Measurements from ENCODE around the gene MAP4K4. TPM values are rescaled to one million over a fixed set of nuclear protein-coding genes. Genes with fewer than 3 reads are reported as not detected.

MAP4K4 gene
- total and polyA plus RNA-seq, 2 of the 4 experiments (the other 2 are of a cell fraction), result 89.4 to 124 TPM

DNA sequence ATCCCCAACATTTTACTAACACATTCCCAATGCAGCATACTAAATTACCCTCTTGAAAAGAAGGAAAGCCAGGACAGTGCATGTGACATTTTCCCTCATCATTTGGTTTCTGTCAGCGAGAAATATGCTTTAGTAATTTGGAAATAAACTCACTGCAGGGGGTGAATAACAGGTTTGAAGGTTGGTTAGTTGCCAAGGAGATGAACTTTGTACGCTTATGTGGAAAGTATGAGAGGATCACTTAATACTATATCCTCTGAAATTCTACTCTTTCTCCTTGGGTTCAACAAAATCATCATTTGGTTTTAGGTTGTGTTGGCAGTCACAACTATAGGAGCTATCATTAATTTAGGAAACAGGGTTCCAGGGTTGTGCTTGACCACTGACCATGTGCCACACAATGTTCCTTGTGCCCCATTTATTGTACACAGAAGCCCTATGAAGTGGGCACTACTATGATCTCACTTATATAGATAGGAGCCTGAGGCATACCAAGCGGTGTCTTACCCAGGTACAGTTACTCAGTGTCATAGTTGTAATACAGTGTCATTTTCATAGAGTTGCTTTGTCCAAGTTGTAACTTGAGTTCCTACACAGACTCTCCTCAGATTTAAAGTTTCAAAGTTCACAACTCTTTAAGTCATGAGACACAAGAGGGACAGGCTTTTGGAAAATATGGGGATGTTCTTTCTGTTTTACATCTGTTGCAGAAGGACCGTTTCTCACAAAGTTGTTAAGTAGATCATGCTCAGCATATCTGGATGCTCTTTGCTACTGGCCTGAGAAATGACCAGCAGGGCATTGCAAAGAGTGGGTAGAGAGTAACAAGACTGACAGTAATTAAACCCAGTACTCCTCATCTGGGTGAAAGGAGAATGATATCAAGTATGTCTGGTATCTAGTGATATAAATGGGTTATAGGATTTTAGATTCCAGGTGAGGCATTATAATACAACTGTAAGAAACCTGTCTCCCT, 91.8 kb downstream of the MAP4K4 start:
- Histone ChIP-seq H3K27ac (ENCODE audit: insufficient read depth, low read length) (no peak overlapping the region), H2AFZ (replicated peaks; ENCODE audit: low read length, poor library complexity) (no peak overlapping the region), H2AK9ac (replicated peaks; ENCODE audit: low read depth, low read length, poor library complexity) (no peak overlapping the region), H4K8ac (ENCODE audit: low read depth in 2 of 2, low read length in 2 of 2) (no peak overlapping the region), H3K14ac (replicated peaks; ENCODE audit: low read depth, low read length) (no peak overlapping the region), H4K5ac (ENCODE audit: low read depth, low read length) (no peak overlapping the region; the same call in 1 of the 2 replicates), H3K18ac (ENCODE audit: low read depth, low read length) (no peak overlapping the region; the same call in 1 of the 2 replicates), H3K4me2 (ENCODE audit: low read depth, low read length) (peak overlapping the region; percentile 14; the same call in 1 of the 2 replicates), H3K4me3 (ENCODE audit: insufficient read depth, low read depth, low read length) (no peak overlapping the region), H3K9ac (ENCODE audit: low read depth, low read length) (no peak overlapping the region), H3K79me1 (ENCODE audit: low read depth in 1 of 2, low read length in 2 of 2) (peaks cover 34 to 82% of the 10 kb centered on the region in 2 experiments), H3K23ac (ENCODE audit: low read depth, low read length) (no peak overlapping the region), H4K91ac (ENCODE audit: insufficient read depth, low read depth, low read length) (no peak overlapping the region), H3K56ac (ENCODE audit: extremely low read depth, insufficient read depth, low read length) (no peak overlapping the region), H2BK5ac (ENCODE audit: low read depth, low read length, poor library complexity, severe bottlenecking) (no peak overlapping the region), H2BK120ac (ENCODE audit: low read depth, low read length) (no peak overlapping the region), H2BK20ac (ENCODE audit: low read depth, low read length) (no peak overlapping the region), H3K9me1 (ENCODE audit: insufficient read depth, low read length) (peaks cover 25% of the 10 kb centered on the region), H2AK5ac (ENCODE audit: low read depth, low read length) (no peak overlapping the region), H3K4ac (ENCODE audit: low read depth, low read length) (no peak overlapping the region), H3K4me1 (ENCODE audit: control insufficient read depth, insufficient read depth, low read length) (peaks cover 22% of the 10 kb centered on the region), H4K20me1 (ENCODE audit: insufficient read depth, low read length) (peaks cover 84% of the 10 kb centered on the region), H3K9me3 (ENCODE audit: control insufficient read depth, insufficient read depth, low read length) (no peaks in the 10 kb centered on the region), H3K36me3 (ENCODE audit: control insufficient read depth, insufficient read depth, low read length) (peaks cover 6% of the 10 kb centered on the region), H3K27me3 (ENCODE audit: control insufficient read depth, insufficient read depth, low read length) (no peaks in the 10 kb centered on the region), H2BK15ac (ENCODE audit: low read depth, low read length) (no peak overlapping the region)
- ChIA-PET CTCF (interaction anchor here (1.3 kb wide), 1 partner anchor 42 kb away, joined by 4 read pairs; no protein-coding TSS in a partner anchor), POLR2A (ENCODE audit: unreplicated experiment) (no interaction called here)
- dilution Hi-C loops (cut with HindIII; ENCODE audit: low sequenced_read_pairs, unreplicated experiment), result no loop called here
- intact Hi-C loops (cut with micrococcal nuclease), result no loop called here
- ATAC-seq (ENCODE audit: low read depth) (no peak), DNase-seq (peak; percentile 44)
- WGBS, 2 experiments (ENCODE audit: extremely low coverage in 2 of 2, insufficient read length in 1 of 2), result no CpG with 5 or more reads among the region's 4 CpGs
- TF ChIP-seq CHD1 (IDR thresholded peaks at IDR 0.05; ENCODE audit: low read depth, low read length), result no peak
- TF ChIP-seq NFE2L2 (IDR thresholded peaks at IDR 0.05; ENCODE audit: low read depth, low read length), result no peak
- TF ChIP-seq MAFK (IDR thresholded peaks at IDR 0.05; ENCODE audit: low read depth, low read length), result no peak
- TF ChIP-seq FOS (IDR thresholded peaks at IDR 0.05; ENCODE audit: low read depth, low read length), result no peak
- no peak for TF ChIP-seq BHLHE40 (IDR thresholded peaks at IDR 0.05; ENCODE audit: low read depth, low read length)
- in situ Hi-C loops (cut with MboI; ENCODE audit: low sequenced_read_pairs), result no loop called here
- no TSS peak for BruUV-seq (replicated peaks)
